K562 (cell line): ENCODE measurements around the gene DRGX. TPM values are rescaled to one million over a fixed set of nuclear protein-coding genes. Genes with fewer than 3 reads are reported as not detected.

Source experiments
- ATAC-seq: fragments of 200-7000 bp; cut with Tn5 transposase; 3 replicates; pipeline ENCODE4 v1.9.1; 2020; ENCODE audit warnings: moderate library complexity
- BruUV-seq: library from RNA; stranded (reverse); fragments of 400-500 nt; replicated peaks from 2 replicates; lab custom pipeline; 2021; lab: Mats Ljungman, UMichigan
- CTCF ChIA-PET: fragments of 300-600 bp; formaldehyde crosslinking; extraction: SDS; loops from one replicate; lab custom pipeline; 2021; ENCODE audit warnings: low intra/inter-chr PET ratio; lab: Yijun Ruan, JAX
- POLR2A ChIA-PET: fragments of 300-600, 350-650 bp; sonication (Branson Sonifier 250); formaldehyde crosslinking; extraction: SDS; loops from one replicate; lab custom pipeline; 2021; ENCODE audit warnings: antibody characterized with exemption, inconsistent platforms; lab: Yijun Ruan, JAX
- DNase-seq, 4 experiments: peaks; one replicate each; pipeline versions ENCODE4 v3.0.0 to v3.0.0-alpha.2; 2011 to 2018; ENCODE audit warnings: low spot score in 3 of 4, mixed read lengths in 3 of 4; ENCODE audit errors: extremely low read depth in 1 of 4
- FAIRE-seq: peaks from 2 replicates; lab custom pipeline; 2011; peaks lifted over from hg19 to GRCh38; lab: Jason Lieb, UNC
- H2AFZ ChIP-seq: 2 replicates; pipeline ENCODE4 v1.6.0; 2011; ENCODE audit warnings: low read depth, low read length, control low read depth, inconsistent platforms
- H3K27ac ChIP-seq: fragments of 200-600 bp; 3 replicates; pipeline ENCODE4 v1.8.0; 2011; ENCODE audit warnings: low read depth, mild to moderate bottlenecking, control low read depth, inconsistent platforms, low read length, moderate library complexity, mixed read lengths; ENCODE audit errors: extremely low read depth
- H3K27me3 ChIP-seq, 2 experiments: fragments of 300-600 bp in 1 of 2; 2 replicates in 1 of 2; 3 replicates in 1 of 2; pipeline versions ENCODE4 v1.6.0 to v1.8.0; 2011; ENCODE audit warnings: inconsistent platforms in 2 of 2, low read length in 2 of 2, mild to moderate bottlenecking in 1 of 2, mixed read lengths in 1 of 2, moderate library complexity in 1 of 2; ENCODE audit not compliant: control insufficient read depth in 2 of 2, insufficient read depth in 2 of 2
- H3K36me3 ChIP-seq: fragments of 300-600 bp; 3 replicates; pipeline ENCODE4 v1.8.0; 2011; ENCODE audit warnings: mild to moderate bottlenecking, low read length, inconsistent platforms; ENCODE audit not compliant: control insufficient read depth, insufficient read depth
- H3K4me1 ChIP-seq, 2 experiments: fragments of 200-600 bp in 1 of 2; replicated peaks in 1 of 2; 2 replicates in 1 of 2; 3 replicates in 1 of 2; pipeline versions ENCODE4 v1.5.1 to v1.8.0; 2011; ENCODE audit warnings: inconsistent platforms in 2 of 2, low read length in 2 of 2, mild to moderate bottlenecking in 1 of 2, mixed read lengths in 1 of 2, moderate library complexity in 1 of 2; ENCODE audit not compliant: control insufficient read depth in 2 of 2, insufficient read depth in 2 of 2
- H3K4me2 ChIP-seq: 2 replicates; pipeline ENCODE4 v1.6.1; 2011; ENCODE audit warnings: low read length, control low read depth, inconsistent platforms, mixed read lengths; ENCODE audit not compliant: insufficient read depth
- H3K4me3 ChIP-seq: fragments of 200-600 bp; sonication (generic), shearing (Covaris generic); 2 replicates; pipeline ENCODE4 v1.5.1; 2016; ENCODE audit warnings: control low read depth, inconsistent platforms
- H3K79me2 ChIP-seq: fragments of 200-600 bp; 3 replicates; pipeline ENCODE4 v1.8.0; 2011; ENCODE audit warnings: low read length, inconsistent platforms; ENCODE audit not compliant: control insufficient read depth, insufficient read depth
- H3K9ac ChIP-seq, 2 experiments: 2 replicates each; pipeline versions ENCODE4 v1.6.0 to v1.6.1; 2011; ENCODE audit warnings: low read depth in 2 of 2, low read length in 2 of 2, control low read depth in 1 of 2, inconsistent platforms in 1 of 2, mild to moderate bottlenecking in 1 of 2, mixed read lengths in 1 of 2; ENCODE audit not compliant: insufficient read depth in 1 of 2
- H3K9me1 ChIP-seq: one replicate; pipeline ENCODE4 v1.6.0; 2011; ENCODE audit warnings: inconsistent platforms, mild to moderate bottlenecking, low read length, moderate library complexity; ENCODE audit not compliant: control insufficient read depth, insufficient read depth
- H3K9me3 ChIP-seq: replicated peaks from 2 replicates; pipeline ENCODE4 v1.5.1; 2011; ENCODE audit warnings: low read depth, low read length, inconsistent platforms; ENCODE audit not compliant: control insufficient read depth, insufficient read depth
- H4K20me1 ChIP-seq: replicated peaks from 2 replicates; pipeline ENCODE4 v1.6.1; 2011; ENCODE audit warnings: low read length, inconsistent platforms, mixed read lengths; ENCODE audit not compliant: control insufficient read depth, insufficient read depth
- NFYB ChIP-seq: IDR thresholded peaks from 2 replicates; pipeline ENCODE4 v1.6.1; 2011; ENCODE audit warnings: mild to moderate bottlenecking, moderate library complexity; ENCODE audit not compliant: insufficient read length; ENCODE audit errors: extremely low read depth
- TAL1 ChIP-seq: fragments of 450-650 bp; IDR thresholded peaks from 2 replicates; pipeline ENCODE4 v1.6.1; 2016; ENCODE audit warnings: mild to moderate bottlenecking
- TEAD2 ChIP-seq: fragments of 450-650 bp; IDR thresholded peaks from 2 replicates; pipeline ENCODE4 v1.6.1; 2016; ENCODE audit warnings: missing genetic modification characterization, control low read depth, missing compliant biosample characterization
- YY1 ChIP-seq, 3 experiments: IDR thresholded peaks; 2 replicates each; pipeline ENCODE4 v1.6.1; 2011; ENCODE audit warnings: low read length in 2 of 3, mild to moderate bottlenecking in 2 of 3, moderate library complexity in 2 of 3, borderline replicate concordance in 1 of 3, control low read depth in 1 of 3, low read depth in 1 of 3; ENCODE audit not compliant: insufficient read depth in 3 of 3, insufficient replicate concordance in 2 of 3, control insufficient read depth in 1 of 3, insufficient read length in 1 of 3; ENCODE audit errors: extremely low read depth in 1 of 3
- WGBS: fragments of 100-300 bp; shearing (Covaris generic); methylation state at CpG from one replicate; pipeline ENCODE4 v1.1.6; 2016; ENCODE audit warnings: low coverage, mixed read lengths; ENCODE audit not compliant: insufficient coverage; ENCODE audit errors: missing lambda C conversion rate; 5-methylcytosine and 5-hydroxymethylcytosine counted together
- in situ Hi-C: fragments of 300-500 bp; cut with MboI; formaldehyde crosslinking; loops from 4 replicates; pipeline ENCODE4 v1.15.0; 2018; ENCODE audit warnings: inconsistent platforms, mixed read lengths
- intact Hi-C: fragments of 100-400 bp; cut with micrococcal nuclease; formaldehyde crosslinking; loops from 2 replicates; pipeline ENCODE4 v1.14.2; 2022
- polyA plus RNA-seq, 8 experiments: library from polyadenylated mRNA; depleted of rRNA in 4 of 8; stranded (reverse) in 5 of 8; unstranded in 3 of 8; fragments of >200 nt; fragmentation: Nextera tagmentation in 2 of 8; fragmentation: Illumina TruSeq in 1 of 8; extraction: Ambion mirVana in 2 of 8; extraction: Trizol in 1 of 8; gene quantifications; 2 replicates each; pipeline versions ENCODE4 v1.2.1 to v1.2.3, GENCODE V29; 2011 to 2014; ENCODE audit warnings: inconsistent platforms in 1 of 8, missing spikeins in 1 of 8
- total RNA-seq, 7 experiments: library from RNA; depleted of rRNA in 6 of 7; stranded (reverse); fragments of >200 nt in 6 of 7; fragmentation: Illumina TruSeq in 2 of 7; extraction: Trizol in 2 of 7; gene quantifications; 2 replicates each; pipeline versions ENCODE4 v1.2.1 to v1.2.3, GENCODE V29; 2011 to 2021; ENCODE audit warnings: low replicate concordance in 1 of 7
- TF ChIP-seq, protein P1 (sequence below): fragments of 250-450 bp; sonication (Bioruptor Pico); IDR thresholded peaks from 2 replicates; pipeline ENCODE4 v1.5.0; 2021

DRGX gene
- total and polyA plus RNA-seq, 9 of the 15 experiments (the other 6 are each of a cell fraction or from before 2014, with no cell fraction given): not detected

DNA sequence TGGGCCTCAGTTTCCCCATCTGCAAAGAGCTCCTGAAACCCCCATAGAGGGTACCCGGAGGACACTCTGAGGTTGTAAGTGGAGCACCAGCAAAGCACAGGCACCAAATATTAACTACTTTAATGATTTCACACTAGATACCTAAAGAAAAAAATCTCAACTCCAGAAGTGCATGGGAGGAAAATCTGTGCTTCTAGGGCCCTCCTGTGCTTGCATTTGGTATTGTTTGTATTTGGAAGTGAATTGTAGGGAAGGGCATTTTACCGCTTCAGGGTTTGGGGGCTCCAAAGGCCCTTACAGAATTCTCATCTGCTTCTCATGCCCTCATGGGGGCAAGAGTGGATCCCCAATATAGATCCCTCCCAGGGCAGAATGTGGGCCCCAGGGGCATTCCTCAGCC lies 22.4 kb upstream of the DRGX start (continued):
- TF ChIP-seq, protein P1, sequence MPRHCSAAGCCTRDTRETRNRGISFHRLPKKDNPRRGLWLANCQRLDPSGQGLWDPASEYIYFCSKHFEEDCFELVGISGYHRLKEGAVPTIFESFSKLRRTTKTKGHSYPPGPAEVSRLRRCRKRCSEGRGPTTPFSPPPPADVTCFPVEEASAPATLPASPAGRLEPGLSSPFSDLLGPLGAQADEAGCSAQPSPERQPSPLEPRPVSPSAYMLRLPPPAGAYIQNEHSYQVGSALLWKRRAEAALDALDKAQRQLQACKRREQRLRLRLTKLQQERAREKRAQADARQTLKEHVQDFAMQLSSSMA (CRISPR knock-in tag): no peak

DNA sequence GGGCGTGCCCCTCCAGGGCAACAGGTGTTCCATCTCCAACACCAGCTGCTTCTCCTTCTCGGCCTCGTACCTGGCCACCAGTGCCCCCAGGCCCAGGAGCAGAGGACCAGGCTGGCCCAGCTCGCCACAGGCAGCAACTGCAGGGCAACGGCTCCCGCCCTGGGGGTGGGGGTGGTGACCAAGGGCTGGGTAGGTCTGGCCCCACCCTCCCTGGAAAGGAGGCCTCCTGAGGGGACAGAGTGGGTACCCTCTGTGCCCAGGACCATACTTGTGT lies 22.1 kb upstream of the DRGX start:
- in situ Hi-C loops (no loop called here), intact Hi-C loops (no loop called here)
- no peak for TF ChIP-seq NFYB
- TF ChIP-seq TEAD2 (tag): no peak
- TF ChIP-seq YY1 (IDR thresholded peaks at IDR 0.05; ENCODE audit: borderline replicate concordance in 1 of 3, control insufficient read depth in 1 of 3, extremely low read depth in 1 of 3, insufficient read depth in 3 of 3, insufficient read length in 1 of 3, insufficient replicate concordance in 2 of 3, low read depth in 1 of 3, low read length in 2 of 3): no peak
- TF ChIP-seq TAL1: no peak
- Histone ChIP-seq H3K9me1 (no peaks in the 10 kb centered on the region), H3K9me3 (no peaks in the 10 kb centered on the region), H4K20me1 (no peaks in the 10 kb centered on the region), H3K79me2 (no peaks in the 10 kb centered on the region), H3K4me2 (no peak overlapping the region), H3K4me3 (no peak overlapping the region), H3K4me1 (0 out of 5 replicates have a peak, but pooled peaks cover 0 to 3% of the 10 kb centered on the region in 2 experiments), H3K36me3 (no peaks in the 10 kb centered on the region), H2AFZ (no peak overlapping the region), H3K9ac (no peak overlapping the region), H3K27ac (no peak overlapping the region), H3K27me3 (peaks cover 12 to 23% of the 10 kb centered on the region in 2 experiments; a peak in 3 of 5 replicates)
- FAIRE-seq: no peak
- CTCF ChIA-PET: no interaction called here
- no peak for DNase-seq
- POLR2A ChIA-PET: interaction anchor here (0.8 kb wide), 1 partner anchor 1323 kb away, joined by 3 read pairs; no protein-coding TSS in a partner anchor
- no peak for ATAC-seq
- 10% methylated on average over 6 of the region's 6 CpGs for WGBS
- no TSS peak for BruUV-seq
